HG03103 (cell line): ENCODE results near the gene ADAMTSL3.

Experiments used
- ATAC-seq: cut with Tn5 transposase; IDR thresholded peaks from one replicate; pipeline ENCODE4 v1.9.1; 2021; ENCODE audit warnings: low read depth; ENCODE audit not compliant: unreplicated experiment

The ADAMTSL3 gene

GRCh38 chr15:83656192-83656591 is 2.3 kb downstream of the ADAMTSL3 start:
- no peak for ATAC-seq

- no peak for ATAC-seq
Observed at GRCh38 chr15:83656943-83657528, 3.1 kb downstream of the ADAMTSL3 start.

- no peak for ATAC-seq
Observed at GRCh38 chr15:83657549-83657948, 3.6 kb downstream of the ADAMTSL3 start.

GRCh38 chr15:83658430-83659416 is 4.8 kb downstream of the ADAMTSL3 start:
- ATAC-seq, result no peak

GRCh38 chr15:83659417-83659812 is 5.5 kb downstream of the ADAMTSL3 start:
- no peak for ATAC-seq

- no peak for ATAC-seq
Observed at GRCh38 chr15:83665480-83665879, 11.6 kb downstream of the ADAMTSL3 start.

- no peak for ATAC-seq
Observed at GRCh38 chr15:83670672-83671229, 16.8 kb downstream of the ADAMTSL3 start.

GRCh38 chr15:83671603-83672002 is 17.7 kb downstream of the ADAMTSL3 start:
- ATAC-seq, result no peak

- no peak for ATAC-seq
Observed at GRCh38 chr15:83673385-83673784, 19.5 kb downstream of the ADAMTSL3 start.

GRCh38 chr15:83682476-83683088 is 28.7 kb downstream of the ADAMTSL3 start:
- no peak for ATAC-seq

GRCh38 chr15:83685916-83686332 is 32.0 kb downstream of the ADAMTSL3 start:
- ATAC-seq, result no peak

GRCh38 chr15:83688201-83688600 is 34.3 kb downstream of the ADAMTSL3 start:
- ATAC-seq, result no peak

GRCh38 chr15:83690676-83691075 is 36.8 kb downstream of the ADAMTSL3 start:
- no peak for ATAC-seq

GRCh38 chr15:83692746-83693581 is 39.0 kb downstream of the ADAMTSL3 start:
- ATAC-seq, result no peak

- no peak for ATAC-seq
Observed at GRCh38 chr15:83694015-83694414, 40.1 kb downstream of the ADAMTSL3 start.

- ATAC-seq, result no peak
Observed at GRCh38 chr15:83694536-83694935, 40.6 kb downstream of the ADAMTSL3 start.

GRCh38 chr15:83695246-83695645 is 41.3 kb downstream of the ADAMTSL3 start:
- no peak for ATAC-seq

- no peak for ATAC-seq
Observed at GRCh38 chr15:83695901-83696425, 42.0 kb downstream of the ADAMTSL3 start.

GRCh38 chr15:83697716-83698115 is 43.8 kb downstream of the ADAMTSL3 start:
- no peak for ATAC-seq

- no peak for ATAC-seq
Observed at GRCh38 chr15:83698294-83698693, 44.4 kb downstream of the ADAMTSL3 start.
